Activated CD4-positive, alpha-beta T cell treated with anti-CD3 and anti-CD28 coated beads, Interleukin-2, amount 10 ng/mL, durations not matched to agents 7 days and 5 days (primary cell): ENCODE results near the gene LCP2. TPM values are rescaled to one million over a fixed set of nuclear protein-coding genes. Genes with fewer than 3 reads are reported as not detected.
A peak's percentile ranks its signal among the peaks of the same experiment; 100 is the strongest.

Experiments used
- CTCF ChIA-PET: fragments of 350-600 bp; sonication (Branson Sonifier 250); formaldehyde crosslinking; loops from one replicate; lab custom pipeline; 2021; ENCODE audit warnings: antibody characterized with exemption; lab: Charles Lee
- POLR2A ChIA-PET: fragments of 350-600 bp; sonication (Branson Sonifier 250); formaldehyde crosslinking; loops from one replicate; lab custom pipeline; 2021; ENCODE audit warnings: antibody characterized with exemption; lab: Charles Lee
- DNase-seq: peaks from one replicate; pipeline ENCODE4 v3.0.0-alpha.2; 2020
- H3K27ac Mint-ChIP-seq: one replicate; pipeline ENCODE4 v1.8.0; 2021; ENCODE audit warnings: mild to moderate bottlenecking, moderate library complexity, mixed read lengths
- H3K27me3 Mint-ChIP-seq: one replicate; pipeline ENCODE4 v1.8.0; 2021; ENCODE audit warnings: mixed read lengths
- H3K36me3 Mint-ChIP-seq: one replicate; pipeline ENCODE4 v1.8.0; 2021; ENCODE audit warnings: low read depth, mixed read lengths
- H3K4me1 Mint-ChIP-seq: one replicate; pipeline ENCODE4 v1.8.0; 2021; ENCODE audit warnings: mixed read lengths
- H3K4me3 Mint-ChIP-seq: one replicate; pipeline ENCODE4 v1.8.0; 2021; ENCODE audit warnings: mild to moderate bottlenecking, moderate library complexity, mixed read lengths
- H3K9me3 Mint-ChIP-seq: one replicate; pipeline ENCODE4 v1.8.0; 2021; ENCODE audit warnings: mixed read lengths
- total RNA-seq, 2 experiments: library from RNA; stranded (reverse); gene quantifications; one replicate each; pipeline ENCODE4 v1.2.3, GENCODE V29; 2021

LCP2 gene
- total RNA-seq: 100 to 1,000 TPM; 285 to 309 TPM

DNA sequence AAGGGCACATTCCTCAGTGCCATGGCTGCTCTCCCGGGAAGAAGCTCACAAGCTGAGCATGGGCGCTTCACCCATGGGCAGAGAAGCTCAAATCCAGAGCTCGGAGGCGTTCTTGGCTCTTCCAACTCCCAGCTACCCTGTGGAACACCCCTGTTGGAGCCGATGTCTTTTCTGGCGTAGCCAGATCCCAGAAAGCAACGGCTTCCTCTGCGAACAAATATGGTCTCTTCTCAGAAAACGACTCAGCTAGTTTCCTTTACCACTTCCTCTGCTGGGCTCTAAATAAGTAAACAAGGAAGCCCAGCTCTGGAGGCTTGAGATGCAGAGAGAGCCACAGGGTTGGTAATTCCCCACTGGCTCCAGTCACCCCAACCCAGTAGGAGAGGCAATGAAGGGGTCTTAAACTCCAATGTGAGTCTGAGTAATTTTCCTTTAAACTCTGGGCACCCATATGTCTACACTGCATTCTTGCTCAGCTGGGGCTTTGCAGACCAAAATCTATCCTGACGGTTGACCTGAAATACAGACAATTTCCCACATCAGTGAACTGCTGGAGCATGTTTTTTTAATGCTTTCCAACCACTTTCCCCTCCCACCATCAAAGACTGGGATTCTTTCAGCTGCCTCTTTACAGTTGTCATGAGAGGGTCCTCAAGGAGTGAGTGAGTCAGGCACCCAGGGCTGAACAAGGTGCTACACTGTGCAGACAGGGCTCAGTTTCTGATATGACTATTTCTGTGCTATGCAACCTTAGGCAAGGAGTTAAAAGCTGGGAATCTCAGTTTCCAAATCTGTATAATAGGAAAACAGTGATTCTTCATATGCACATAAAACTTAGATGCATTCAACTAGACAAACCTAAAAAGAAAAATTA, at the start of gene LCP2:
Gene LCP2, minus strand, starts transcription at position 189 of the 874 bp plus-strand sequence. Its CDS starts 166 bp downstream, at position 23.
- Mint-ChIP-seq H3K27me3 (no peaks in the 10 kb centered on the region), H3K36me3 (peaks cover 47% of the 10 kb centered on the region), H3K4me3 (peak within 1 kb of the TSS; percentile 96), H3K4me1 (peaks cover 65% of the 10 kb centered on the region), H3K27ac (peak within 1 kb of the TSS; percentile 94), H3K9me3 (no peaks in the 10 kb centered on the region)
- ChIA-PET POLR2A (interaction anchor here (0.9 to 2.4 kb wide), 6 partner anchors 19 to 36 kb away, joined by 3 to 22 read pairs (median 5); no protein-coding TSS in a partner anchor), CTCF (interaction anchor here (0.8 to 8.0 kb wide), 13 partner anchors 9 to 41 kb away, joined by 3 to 47 read pairs (median 10); no protein-coding TSS in a partner anchor)
- peak; percentile 69 for DNase-seq

DNA sequence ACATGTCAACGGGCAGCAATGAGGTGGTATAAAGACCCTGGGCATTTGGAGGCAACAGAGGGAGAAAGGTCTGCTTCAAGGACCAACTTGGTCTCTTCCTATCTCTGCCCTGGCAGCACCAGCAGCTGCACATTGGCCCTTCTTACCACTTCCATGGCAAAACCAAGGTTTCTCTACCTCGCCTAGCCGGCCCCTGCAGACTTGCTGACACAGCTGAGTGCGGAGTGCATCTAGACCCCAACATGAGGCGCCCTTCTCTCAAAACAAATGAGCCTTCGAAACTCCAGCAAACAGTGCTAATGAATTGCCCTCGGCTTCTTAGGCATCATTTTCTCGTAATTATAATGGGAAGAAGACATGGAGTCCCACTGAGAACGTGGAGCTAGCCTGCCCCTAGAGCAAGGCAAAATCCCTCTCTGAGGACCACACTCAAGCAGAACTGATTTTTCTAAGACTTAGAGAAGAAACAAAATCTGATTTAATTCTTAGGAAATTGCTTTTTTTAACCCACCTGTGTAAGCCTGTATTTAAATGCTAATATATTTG, 49.5 kb upstream of the LCP2 start:
- DNase-seq: no peak
- ChIA-PET CTCF (interaction anchor here (1.2 to 1.6 kb wide), 2 partner anchors 9 to 11 kb away, joined by 3 to 4 read pairs; no protein-coding TSS in a partner anchor), POLR2A (no interaction called here)
- Mint-ChIP-seq H3K9me3 (no peaks in the 10 kb centered on the region), H3K36me3 (no peaks in the 10 kb centered on the region), H3K27me3 (peaks cover 28% of the 10 kb centered on the region), H3K27ac (no peak overlapping the region), H3K4me1 (no peaks in the 10 kb centered on the region), H3K4me3 (no peak overlapping the region)

DNA sequence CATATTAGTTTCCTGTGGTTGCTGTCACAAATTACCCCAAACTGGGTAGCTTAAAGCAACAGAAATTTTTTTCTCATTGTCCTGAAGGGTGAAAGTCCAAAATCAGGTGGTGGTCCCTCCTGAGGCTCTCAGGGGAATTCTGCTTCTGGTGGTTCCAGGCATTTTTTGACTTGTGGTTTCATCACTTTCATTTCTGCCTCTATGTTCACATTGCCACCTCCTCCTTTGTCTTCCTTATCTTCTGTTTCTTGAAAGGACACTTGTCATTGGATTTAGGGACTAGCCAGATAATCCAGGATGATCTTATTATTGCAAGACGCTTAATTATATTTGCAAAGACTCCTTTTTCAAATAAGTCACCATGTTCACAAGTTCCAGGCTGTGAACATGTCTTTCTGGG, 48.4 kb upstream of the LCP2 start:
- CTCF ChIA-PET: interaction anchor here (0.8 to 1.2 kb wide), 3 partner anchors 70 to 152 kb away, joined by 3 to 4 read pairs (median 3); no protein-coding TSS in a partner anchor
- H3K27ac Mint-ChIP-seq: no peak overlapping the region
- DNase-seq: no peak
- POLR2A ChIA-PET: no interaction called here
- no peak overlapping the region for H3K4me3 Mint-ChIP-seq
- no peaks in the 10 kb centered on the region for H3K9me3 Mint-ChIP-seq
- no peaks in the 10 kb centered on the region for H3K36me3 Mint-ChIP-seq
- H3K27me3 Mint-ChIP-seq: peaks cover 24% of the 10 kb centered on the region
- no peaks in the 10 kb centered on the region for H3K4me1 Mint-ChIP-seq

DNA sequence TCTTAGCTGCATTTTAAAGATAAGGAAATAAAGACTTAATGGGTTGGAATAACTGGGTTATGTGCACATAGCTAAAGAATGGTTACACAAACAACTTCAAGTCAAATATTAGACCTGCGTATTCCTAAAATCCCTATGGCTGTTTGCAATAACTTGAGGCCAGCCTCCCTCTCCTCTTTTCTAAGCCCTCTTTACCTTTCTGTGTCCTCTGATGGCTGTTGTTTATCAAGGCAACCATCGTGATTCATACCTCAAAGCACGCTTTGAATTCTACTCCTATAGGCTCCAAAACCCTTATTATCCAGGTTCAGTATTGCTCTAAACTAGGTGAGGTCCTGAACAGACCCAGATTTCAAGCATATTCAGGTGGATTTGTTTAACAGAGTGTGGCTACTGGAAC, 45.6 kb upstream of the LCP2 start:
- DNase-seq: no peak
- Mint-ChIP-seq H3K4me3 (no peak overlapping the region), H3K36me3 (no peaks in the 10 kb centered on the region), H3K4me1 (peaks cover 13% of the 10 kb centered on the region), H3K27me3 (peaks cover 11% of the 10 kb centered on the region), H3K9me3 (no peaks in the 10 kb centered on the region), H3K27ac (no peak overlapping the region)
- ChIA-PET CTCF (interaction anchor here (1.2 to 4.1 kb wide), 3 partner anchors 36 to 117 kb away, joined by 4 to 17 read pairs (median 6); no protein-coding TSS in a partner anchor), POLR2A (no interaction called here)

DNA sequence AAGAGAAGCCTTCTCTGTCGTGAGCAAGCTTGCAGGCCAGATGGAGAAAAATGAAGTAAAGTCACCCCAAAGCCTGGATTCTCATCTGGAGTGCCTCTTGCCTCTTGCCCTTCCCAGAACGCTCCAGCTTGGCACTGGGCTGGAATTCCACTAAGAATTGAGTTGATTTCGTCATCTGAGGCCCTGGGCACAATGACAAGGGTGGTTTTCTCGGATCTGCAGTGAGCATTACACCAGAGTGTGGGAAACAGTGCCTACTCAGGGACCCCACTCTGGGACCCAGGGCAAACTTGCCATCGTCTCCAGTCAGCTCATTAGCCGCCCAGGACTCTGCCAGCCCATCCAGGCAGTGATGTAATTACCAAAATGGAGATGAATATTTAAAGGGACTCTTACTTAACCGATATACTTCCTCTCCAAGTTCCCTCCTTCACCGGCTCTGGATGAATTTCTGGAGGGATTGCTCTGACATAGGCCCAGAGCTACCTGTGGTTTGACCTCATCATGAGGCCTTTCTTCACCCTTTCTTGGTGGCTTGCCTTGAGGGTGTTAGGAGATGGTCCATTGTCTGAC, 44.7 kb upstream of the LCP2 start:
- no peak overlapping the region for H3K4me3 Mint-ChIP-seq
- no peaks in the 10 kb centered on the region for H3K36me3 Mint-ChIP-seq
- no peaks in the 10 kb centered on the region for H3K9me3 Mint-ChIP-seq
- peaks cover 21% of the 10 kb centered on the region for H3K4me1 Mint-ChIP-seq
- no peak overlapping the region for H3K27ac Mint-ChIP-seq
- CTCF ChIA-PET: interaction anchor here (0.6 to 4.1 kb wide), 7 partner anchors 10 to 116 kb away, joined by 3 to 17 read pairs (median 3); no protein-coding TSS in a partner anchor
- peaks cover 5% of the 10 kb centered on the region for H3K27me3 Mint-ChIP-seq
- POLR2A ChIA-PET: no interaction called here
- DNase-seq: no peak

DNA sequence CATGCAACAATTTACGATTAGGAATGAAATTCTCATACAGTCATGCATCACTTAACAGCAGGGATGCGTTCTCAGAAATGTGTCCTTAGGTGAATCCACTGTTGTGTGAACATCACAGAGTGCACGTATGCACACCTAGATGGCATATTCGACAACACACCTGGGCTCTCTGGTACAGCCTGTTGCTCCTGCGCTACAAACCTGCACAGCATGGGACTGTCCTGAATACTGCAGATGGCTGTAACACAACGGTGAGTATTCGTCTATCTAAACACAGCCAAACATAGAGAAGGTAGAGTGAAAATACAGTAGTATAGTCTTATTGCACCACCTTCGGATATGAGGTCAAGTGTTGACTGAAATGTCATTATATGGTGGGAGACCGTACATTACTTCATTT, 44.0 kb upstream of the LCP2 start:
- no peak for DNase-seq
- ChIA-PET POLR2A (no interaction called here), CTCF (interaction anchor here (0.6 to 4.1 kb wide), 10 partner anchors 10 to 115 kb away, joined by 3 to 17 read pairs (median 3); no protein-coding TSS in a partner anchor)
- Mint-ChIP-seq H3K9me3 (no peaks in the 10 kb centered on the region), H3K27ac (no peak overlapping the region), H3K27me3 (peaks cover 5% of the 10 kb centered on the region), H3K36me3 (no peaks in the 10 kb centered on the region), H3K4me3 (no peak overlapping the region), H3K4me1 (peaks cover 27% of the 10 kb centered on the region)

DNA sequence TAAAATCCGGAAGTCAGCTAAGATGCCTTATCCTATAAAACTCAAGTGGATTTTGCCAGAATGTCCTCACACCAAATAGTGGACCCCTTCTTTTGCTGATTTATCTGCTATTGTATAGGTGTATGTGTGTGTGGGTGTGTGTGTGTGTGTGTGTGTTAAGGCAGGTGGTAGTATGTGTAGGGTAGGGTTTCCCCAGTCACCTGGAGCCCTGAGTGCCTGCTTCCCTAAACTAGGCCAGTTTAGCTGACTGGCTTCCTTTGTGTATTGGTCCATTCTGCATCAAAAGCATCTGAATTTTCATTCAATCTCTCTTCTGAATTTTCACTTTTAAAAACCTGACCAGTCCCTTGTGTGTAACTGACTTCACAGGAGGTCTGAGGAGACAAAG, 42.2 kb upstream of the LCP2 start:
- H3K27me3 Mint-ChIP-seq: peaks cover 2% of the 10 kb centered on the region
- no peaks in the 10 kb centered on the region for H3K9me3 Mint-ChIP-seq
- H3K4me3 Mint-ChIP-seq: no peak overlapping the region
- peaks cover 39% of the 10 kb centered on the region for H3K4me1 Mint-ChIP-seq
- CTCF ChIA-PET: interaction anchor here (0.7 to 3.1 kb wide), 17 partner anchors 24 to 139 kb away, joined by 3 to 40 read pairs (median 4); partner anchors contain the start of gene LCP2
- POLR2A ChIA-PET: interaction anchor here (0.6 to 1.1 kb wide), 2 partner anchors 64 to 114 kb away, joined by 3 read pairs; no protein-coding TSS in a partner anchor
- peaks cover 3% of the 10 kb centered on the region for H3K36me3 Mint-ChIP-seq
- H3K27ac Mint-ChIP-seq: no peak overlapping the region
- DNase-seq: no peak

DNA sequence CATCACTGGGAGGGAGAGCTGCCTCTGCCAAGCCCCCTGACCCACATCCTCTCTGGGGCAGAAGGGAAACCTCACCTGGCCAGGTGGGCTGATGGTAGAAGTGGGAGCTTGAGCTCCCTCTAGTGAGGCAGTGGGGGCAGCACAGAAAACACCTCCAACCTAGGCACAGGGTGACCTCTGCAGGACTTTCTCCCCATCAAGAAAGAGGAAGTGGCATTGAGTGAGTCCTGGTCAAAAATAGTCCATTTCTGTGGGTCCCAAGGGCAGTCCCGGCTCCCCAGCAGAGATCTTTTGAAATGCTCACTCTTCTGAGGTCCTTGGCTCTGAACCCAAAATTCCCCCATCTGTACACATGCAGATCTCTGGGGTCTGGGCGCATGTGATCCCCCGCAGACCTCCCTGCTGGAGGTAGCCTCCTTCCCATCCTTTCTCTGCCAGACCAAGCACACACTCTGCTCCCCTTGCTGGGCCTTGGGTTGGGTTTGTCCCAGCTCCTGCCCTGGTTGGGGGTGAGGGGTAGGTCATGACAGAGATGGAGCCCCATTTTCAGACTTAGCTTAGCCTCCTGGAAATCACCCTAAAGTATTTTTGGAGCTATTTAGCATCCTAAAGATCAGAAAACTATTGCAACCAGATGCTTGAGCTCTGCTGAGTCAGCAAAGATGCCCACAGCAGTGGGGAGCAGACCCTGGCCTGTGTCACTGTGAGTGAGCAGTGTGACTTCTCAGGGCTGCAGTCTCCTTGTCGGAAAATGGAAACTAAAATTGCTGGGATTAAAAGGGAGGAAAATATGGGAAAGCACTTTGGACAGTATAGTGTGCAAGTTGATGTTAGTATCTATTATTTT, 41.6 kb upstream of the LCP2 start:
- peaks cover 4% of the 10 kb centered on the region for H3K36me3 Mint-ChIP-seq
- H3K4me3 Mint-ChIP-seq: no peak overlapping the region
- peak; percentile 72 for DNase-seq
- CTCF ChIA-PET: interaction anchor here (0.7 to 3.1 kb wide), 30 partner anchors 8 to 138 kb away, joined by 3 to 40 read pairs (median 4); partner anchors contain the start of genes C5orf58 and LCP2
- peaks cover 2% of the 10 kb centered on the region for H3K27me3 Mint-ChIP-seq
- H3K27ac Mint-ChIP-seq: peak overlapping the region; percentile 25
- POLR2A ChIA-PET: interaction anchor here (0.6 to 1.1 kb wide), 2 partner anchors 63 to 113 kb away, joined by 3 read pairs; no protein-coding TSS in a partner anchor
- no peaks in the 10 kb centered on the region for H3K9me3 Mint-ChIP-seq
- H3K4me1 Mint-ChIP-seq: peaks cover 39% of the 10 kb centered on the region

DNA sequence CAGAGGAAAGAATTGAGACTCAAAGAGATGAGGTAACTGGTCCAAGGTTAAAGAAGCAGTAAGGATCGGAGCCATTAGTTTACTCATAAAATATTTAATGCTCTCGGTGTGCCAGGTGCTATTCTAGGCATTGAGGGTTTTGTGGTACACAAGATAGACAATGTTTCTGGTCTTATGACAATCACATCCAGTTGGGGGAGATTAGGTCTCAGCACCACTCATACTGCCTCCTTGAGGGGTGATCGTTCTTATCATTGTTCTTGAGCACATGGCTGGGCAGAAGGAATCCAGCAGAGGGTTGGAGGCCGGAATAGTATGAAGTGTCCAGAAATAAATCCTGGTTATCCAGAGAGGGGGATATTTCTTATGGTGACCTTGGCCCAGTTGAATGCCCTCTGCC, 40.7 kb upstream of the LCP2 start:
- Mint-ChIP-seq H3K27me3 (no peaks in the 10 kb centered on the region), H3K9me3 (no peaks in the 10 kb centered on the region), H3K4me1 (peaks cover 39% of the 10 kb centered on the region), H3K4me3 (no peak overlapping the region), H3K27ac (no peak overlapping the region), H3K36me3 (peaks cover 4% of the 10 kb centered on the region)
- no peak for DNase-seq
- ChIA-PET POLR2A (no interaction called here), CTCF (interaction anchor here (0.7 to 3.1 kb wide), 26 partner anchors 9 to 119 kb away, joined by 3 to 40 read pairs (median 4); partner anchors contain the start of genes C5orf58 and LCP2)

DNA sequence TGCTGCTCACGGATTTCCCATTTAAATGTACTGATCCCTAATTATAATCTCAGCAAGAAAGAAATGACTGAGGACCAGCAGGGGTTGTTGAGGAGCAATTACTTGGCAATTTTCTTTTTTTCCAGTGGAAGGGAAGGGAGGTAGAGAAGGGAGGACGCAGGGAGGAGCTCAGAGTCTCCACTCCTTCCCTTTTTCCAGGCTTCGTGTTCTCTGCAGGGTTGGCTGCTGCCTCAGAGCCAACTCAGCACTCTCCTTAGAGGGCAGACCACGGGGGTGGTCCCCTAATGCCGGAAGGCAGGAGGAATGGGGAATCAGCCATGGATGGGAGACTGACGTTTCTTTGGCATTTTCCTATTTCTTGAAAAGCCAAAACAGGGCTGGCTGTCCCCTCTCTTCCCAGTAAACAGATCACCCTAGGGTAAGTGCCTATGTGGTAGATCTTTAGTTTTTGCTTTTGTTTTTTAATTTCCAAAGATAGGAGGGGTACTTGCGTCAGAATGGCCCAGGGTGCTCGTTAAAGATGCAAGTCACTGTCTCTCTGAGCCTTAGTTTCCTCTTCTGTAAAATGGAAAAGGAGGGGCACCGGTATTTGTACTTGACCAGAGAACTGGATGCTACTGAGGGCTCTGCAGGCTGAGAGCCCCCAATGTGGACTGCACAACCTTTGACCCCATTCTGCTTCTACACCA, 39.6 kb upstream of the LCP2 start:
- H3K27me3 Mint-ChIP-seq: no peaks in the 10 kb centered on the region

DNA sequence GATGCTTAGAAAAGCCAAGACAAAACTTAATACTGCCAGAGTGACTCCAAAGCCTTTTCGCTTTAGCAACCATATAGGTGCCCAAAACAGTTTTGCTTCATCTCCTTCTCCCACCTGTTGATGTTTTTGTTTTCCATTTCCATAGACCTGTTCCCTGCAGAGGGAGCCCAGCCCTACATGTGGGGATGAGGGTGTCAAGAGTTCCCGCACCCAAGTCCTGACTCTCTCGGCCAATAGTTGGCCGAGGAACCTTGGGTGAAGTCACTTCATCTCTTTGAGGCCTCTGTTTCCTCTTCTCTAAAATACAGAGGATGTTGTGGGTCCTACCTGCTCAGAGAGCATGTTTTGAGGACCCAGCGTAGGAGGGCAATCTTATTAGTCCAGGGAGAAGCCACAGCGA, 38.5 kb upstream of the LCP2 start:
- DNase-seq: no peak
- CTCF ChIA-PET: interaction anchor here (1.6 kb wide), 1 partner anchor 114 kb away, joined by 4 read pairs; no protein-coding TSS in a partner anchor
- POLR2A ChIA-PET: no interaction called here

More for the DNA sequence above, 39.6 kb upstream of the LCP2 start:
- ChIA-PET POLR2A (no interaction called here), CTCF (interaction anchor here (1.6 to 3.1 kb wide), 4 partner anchors 40 to 115 kb away, joined by 4 to 40 read pairs (median 20); partner anchors contain the start of gene LCP2)
- no peak overlapping the region for H3K4me3 Mint-ChIP-seq
- peak overlapping the region; percentile 43 for H3K27ac Mint-ChIP-seq
- peaks cover 4% of the 10 kb centered on the region for H3K36me3 Mint-ChIP-seq
- peaks cover 39% of the 10 kb centered on the region for H3K4me1 Mint-ChIP-seq
- DNase-seq: no peak
- no peaks in the 10 kb centered on the region for H3K9me3 Mint-ChIP-seq

More for the DNA sequence above, 38.5 kb upstream of the LCP2 start:
- no peaks in the 10 kb centered on the region for H3K9me3 Mint-ChIP-seq
- peak overlapping the region; percentile 79 for H3K27ac Mint-ChIP-seq
- peaks cover 4% of the 10 kb centered on the region for H3K36me3 Mint-ChIP-seq
- no peak overlapping the region for H3K4me3 Mint-ChIP-seq
- peaks cover 39% of the 10 kb centered on the region for H3K4me1 Mint-ChIP-seq
- no peaks in the 10 kb centered on the region for H3K27me3 Mint-ChIP-seq
